A549 (cell line): Measurements from ENCODE around the gene DCAF11. TPM values are rescaled to one million over a fixed set of nuclear protein-coding genes. Genes with fewer than 3 reads are reported as not detected.

ENCODE experiments used
- ATAC-seq, 2 experiments: fragments of 200-7000 bp in 1 of 2; fragments of >200 bp in 1 of 2; cut with Nextera tagmentation in 1 of 2; cut with Tn5 transposase in 1 of 2; 3 replicates each; pipeline versions ENCODE4 v1.8.0 to v1.9.1; 2018 to 2020; ENCODE audit warnings: mild to moderate bottlenecking in 1 of 2, moderate library complexity in 1 of 2
- CTCF ChIA-PET: fragments of 300-600 bp; sonication (Branson Sonifier 250); formaldehyde crosslinking; extraction: SDS; loops from one replicate; lab custom pipeline; 2021; ENCODE audit warnings: antibody characterized with exemption, inconsistent platforms; lab: Yijun Ruan, JAX
- POLR2A ChIA-PET: fragments of 350-600 bp; formaldehyde crosslinking; extraction: SDS; loops from one replicate; lab custom pipeline; 2021; ENCODE audit warnings: antibody characterized with exemption, inconsistent platforms; lab: Yijun Ruan, JAX
- DNase-seq, 2 experiments: peaks; one replicate each; pipeline versions ENCODE4 v3.0.0 to v3.0.0-alpha.2; 2011 to 2016; ENCODE audit warnings: low read depth in 1 of 2, low spot score in 1 of 2
- FAIRE-seq: peaks from 2 replicates; lab custom pipeline; 2011; peaks lifted over from hg19 to GRCh38; lab: Jason Lieb, UNC
- H3K27ac ChIP-seq, 2 experiments: fragments of >200 bp; sonication (Bioruptor Twin); formaldehyde crosslinking; 3 replicates each; pipeline ENCODE4 v1.5.1; 2016 to 2017
- H3K4me1 ChIP-seq: fragments of >200 bp; sonication (Bioruptor Twin); formaldehyde crosslinking; 3 replicates; pipeline ENCODE4 v1.6.1; 2016
- H3K4me2 ChIP-seq: fragments of >200 bp; sonication (Bioruptor Twin); formaldehyde crosslinking; 3 replicates; pipeline ENCODE4 v1.6.1; 2016
- H3K4me3 ChIP-seq: fragments of >200 bp; sonication (Bioruptor Twin); formaldehyde crosslinking; 3 replicates; pipeline ENCODE4 v1.5.1; 2016
- H3K9me3 ChIP-seq: fragments of >200 bp; sonication (Bioruptor Twin); formaldehyde crosslinking; 3 replicates; pipeline ENCODE4 v1.6.1; 2016
- CBX2 ChIP-seq: fragments of 200-600 bp; sonication (generic); IDR thresholded peaks from 2 replicates; pipeline ENCODE4 v1.6.1; 2016; ENCODE audit warnings: low read depth, mild to moderate bottlenecking, borderline replicate concordance
- EP300 ChIP-seq, 2 experiments: fragments of >200 bp; sonication (Bioruptor Twin); formaldehyde crosslinking; IDR thresholded peaks; 2 replicates in 1 of 2; 3 replicates in 1 of 2; pipeline ENCODE4 v1.6.1; 2016 to 2017
- FOSL2 ChIP-seq, 2 experiments: fragments of 450-650 bp in 1 of 2; fragments of >200 bp in 1 of 2; sonication (Bioruptor Twin) in 1 of 2; formaldehyde crosslinking; IDR thresholded peaks; 2 replicates each; pipeline versions ENCODE4 v1.5.0 to v1.6.1; 2016 to 2020; ENCODE audit warnings: mild to moderate bottlenecking in 1 of 2, moderate library complexity in 1 of 2
- HDAC2 ChIP-seq: fragments of 200-600 bp; sonication (generic); IDR thresholded peaks from 2 replicates; pipeline ENCODE4 v1.6.1; 2016
- HEYL ChIP-seq: fragments of 250-450 bp; sonication (Bioruptor Pico); IDR thresholded peaks from 2 replicates; pipeline ENCODE4 v1.8.0; 2021; ENCODE audit warnings: mild to moderate bottlenecking, moderate library complexity
- HOXB5 ChIP-seq: fragments of 250-450 bp; sonication (Bioruptor Pico); IDR thresholded peaks from 2 replicates; pipeline ENCODE4 v1.5.0; 2020; ENCODE audit warnings: mild to moderate bottlenecking, moderate library complexity
- KDM1A ChIP-seq: fragments of 200-600 bp; sonication (generic); IDR thresholded peaks from 2 replicates; pipeline ENCODE4 v1.6.1; 2016; ENCODE audit warnings: low read depth, mild to moderate bottlenecking
- MAZ ChIP-seq: fragments of 150-350 bp; IDR thresholded peaks from 2 replicates; pipeline ENCODE4 v1.6.1; 2014; ENCODE audit warnings: antibody characterized with exemption, low read depth, low read length, borderline replicate concordance
- NPAS2 ChIP-seq: fragments of 250-450 bp; sonication (Bioruptor Pico); IDR thresholded peaks from 2 replicates; pipeline ENCODE4 v1.8.0; 2022; ENCODE audit warnings: mild to moderate bottlenecking, moderate library complexity, borderline replicate concordance
- POLR2A ChIP-seq: IDR thresholded peaks from 2 replicates; pipeline ENCODE4 v1.6.1; 2012; ENCODE audit warnings: mild to moderate bottlenecking, low read length
- RNF2 ChIP-seq: fragments of 200-600 bp; sonication (generic); IDR thresholded peaks from 2 replicates; pipeline ENCODE4 v1.6.1; 2016; ENCODE audit warnings: low read depth, mild to moderate bottlenecking, antibody characterized with exemption, moderate library complexity, borderline replicate concordance
- ZC3H11A ChIP-seq: fragments of 450-650 bp; IDR thresholded peaks from 2 replicates; pipeline ENCODE4 v1.6.1; 2014; ENCODE audit warnings: antibody characterized with exemption, mild to moderate bottlenecking
- ZFP36 ChIP-seq: fragments of 450-650 bp; IDR thresholded peaks from 2 replicates; pipeline ENCODE4 v1.6.1; 2014; ENCODE audit warnings: borderline replicate concordance; ENCODE audit not compliant: partially characterized antibody
- ZSCAN20 ChIP-seq: fragments of 250-450 bp; sonication (Bioruptor Pico); IDR thresholded peaks from 2 replicates; pipeline ENCODE4 v1.8.0; 2022; ENCODE audit warnings: mild to moderate bottlenecking, moderate library complexity
- WGBS: methylation state at CpG from one replicate; pipeline ENCODE4 v1.1.6; 2017; ENCODE audit errors: missing lambda C conversion rate; 5-methylcytosine and 5-hydroxymethylcytosine counted together
- polyA plus RNA-seq, 4 experiments: library from polyadenylated mRNA; depleted of rRNA in 3 of 4; stranded (reverse); fragments of >200 nt; fragmentation: RNase III in 1 of 4; extraction: RNeasy Plus Mini Kit Qiagen cat#74134 plus additional on column Dnase treatment in 1 of 4; gene quantifications; 2 replicates in 3 of 4; 3 replicates in 1 of 4; pipeline ENCODE4 v1.2.3, GENCODE V29; 2011 to 2017
- TF ChIP-seq, protein P1 (sequence below): IDR thresholded peaks from 2 replicates; pipeline ENCODE4 v1.6.1; 2012; ENCODE audit warnings: low read depth, borderline replicate concordance
- TF ChIP-seq, protein P2 (sequence below): IDR thresholded peaks from 2 replicates; pipeline ENCODE4 v1.6.1; 2012
- TF ChIP-seq, protein P3 (sequence below): fragments of 250-450 bp; sonication (Bioruptor Pico); IDR thresholded peaks from 2 replicates; pipeline ENCODE4 v1.5.0; 2020; ENCODE audit warnings: low read depth, mild to moderate bottlenecking, moderate library complexity
- TF ChIP-seq, protein P4 (sequence below): fragments of 450-650 bp; IDR thresholded peaks from 2 replicates; pipeline ENCODE4 v1.6.1; 2014; ENCODE audit warnings: antibody characterized with exemption
- TF ChIP-seq, protein P5 (sequence below): fragments of 250-450 bp; sonication (Bioruptor Pico); IDR thresholded peaks from 2 replicates; pipeline ENCODE4 v1.5.0; 2021; ENCODE audit warnings: mild to moderate bottlenecking, moderate library complexity, borderline replicate concordance
- TF ChIP-seq, protein P6 (sequence below): IDR thresholded peaks from 2 replicates; pipeline ENCODE4 v1.6.1; 2012

DCAF11 gene
- polyA plus RNA-seq, 2 of the 4 experiments (the other 2 are of a cell fraction), result 27.9 to 30.7 TPM

DNA sequence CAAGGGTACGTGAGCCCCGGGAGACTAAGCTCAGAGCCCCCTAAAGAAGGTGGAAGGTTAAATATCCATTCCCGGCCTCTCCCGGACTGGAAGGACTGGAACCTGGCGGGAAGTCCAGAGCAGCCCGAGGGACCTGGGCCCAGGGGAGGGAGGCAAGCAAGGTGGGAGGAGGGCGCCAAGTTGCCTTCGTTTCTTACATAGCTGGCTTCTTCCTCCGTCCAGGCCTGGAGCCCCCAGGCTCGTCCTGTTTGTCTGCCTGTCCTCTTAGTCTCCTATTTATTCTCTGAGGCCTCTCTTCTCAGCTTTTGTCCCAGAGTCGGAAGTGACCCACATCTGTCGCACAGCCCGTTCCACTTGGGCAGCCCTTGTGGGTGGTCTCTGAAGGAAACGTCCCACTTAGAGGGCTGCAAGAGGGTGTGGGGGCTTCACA lies 19.7 kb upstream of the DCAF11 start:
- peak overlapping the region; percentile 95 to 100 for H3K27ac ChIP-seq
- H3K4me3 ChIP-seq, result peak overlapping the region; percentile 70
- FAIRE-seq, result no peak
- no peak for DNase-seq
- H3K9me3 ChIP-seq, result no peaks in the 10 kb centered on the region
- ChIA-PET CTCF (interaction anchor here (0.9 to 12.6 kb wide), 8 partner anchors 10 to 66 kb away, joined by 3 to 405 read pairs (median 4); partner anchors contain the start of gene PSME1), POLR2A (interaction anchor here (1.2 to 3.7 kb wide), 7 partner anchors 10 to 147 kb away, joined by 3 to 55 read pairs (median 13); partner anchors contain the start of genes CARMIL3, CPNE6, DCAF11 and NRL)
- no peak for TF ChIP-seq CBX2
- no peak for TF ChIP-seq HEYL (CRISPR knock-in tag)
- TF ChIP-seq HOXB5 (CRISPR knock-in tag), result no peak
- TF ChIP-seq, protein P1, sequence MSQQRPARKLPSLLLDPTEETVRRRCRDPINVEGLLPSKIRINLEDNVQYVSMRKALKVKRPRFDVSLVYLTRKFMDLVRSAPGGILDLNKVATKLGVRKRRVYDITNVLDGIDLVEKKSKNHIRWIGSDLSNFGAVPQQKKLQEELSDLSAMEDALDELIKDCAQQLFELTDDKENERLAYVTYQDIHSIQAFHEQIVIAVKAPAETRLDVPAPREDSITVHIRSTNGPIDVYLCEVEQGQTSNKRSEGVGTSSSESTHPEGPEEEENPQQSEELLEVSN, result peak; percentile 17; the same call in 1 of the 2 replicates
- WGBS, result 14% methylated on average over 14 of the region's 14 CpGs
- peaks cover 18% of the 10 kb centered on the region for H3K4me1 ChIP-seq
- peak in 1 of 2 experiments; percentile 27; a peak in 3 of 6 replicates for ATAC-seq
- peak overlapping the region; percentile 89 for H3K4me2 ChIP-seq

DNA sequence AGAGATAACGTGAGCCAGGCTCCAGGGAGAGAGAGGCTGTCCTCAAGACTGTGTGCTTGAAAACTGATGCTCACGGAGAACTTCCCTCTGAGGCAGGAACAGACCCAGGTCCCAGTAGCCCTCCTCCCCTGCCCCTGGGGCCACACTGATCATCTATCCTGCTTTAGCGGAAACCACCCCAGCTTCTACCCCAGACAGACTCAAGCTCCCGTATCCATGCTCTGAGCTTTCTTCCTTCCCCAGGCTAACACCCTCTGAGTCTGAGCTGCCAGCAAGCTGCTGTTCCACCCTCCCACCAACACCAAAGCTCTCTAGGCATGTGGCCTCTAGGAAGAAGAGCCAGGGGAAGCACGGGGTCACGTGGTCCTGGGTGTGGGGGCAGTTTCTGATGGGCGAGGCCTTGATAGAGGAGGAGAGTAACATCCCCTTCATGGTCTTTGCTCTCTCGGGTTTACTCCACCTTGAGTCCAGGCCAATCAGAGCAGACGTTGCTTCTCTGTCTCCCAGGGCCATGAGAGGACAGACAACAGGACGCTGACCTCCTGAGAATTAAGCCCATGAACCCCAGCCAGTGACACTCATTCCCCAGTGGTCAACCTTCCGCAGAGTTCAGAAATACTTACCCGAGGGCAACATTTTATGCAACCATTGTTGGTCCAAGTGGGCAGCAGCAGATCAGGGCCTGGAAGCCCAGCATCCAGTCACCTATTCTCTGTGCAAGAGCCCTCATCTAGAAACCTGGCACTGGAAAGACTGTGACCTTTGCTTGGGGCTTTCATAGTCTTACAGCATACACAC lies 19.1 kb upstream of the DCAF11 start:
- H3K4me1 ChIP-seq, result peaks cover 18% of the 10 kb centered on the region
- POLR2A ChIA-PET, result interaction anchor here (1.2 to 3.7 kb wide), 5 partner anchors 9 to 43 kb away, joined by 5 to 55 read pairs (median 16); partner anchors contain the start of genes CARMIL3, DCAF11 and NRL
- no peaks in the 10 kb centered on the region for H3K9me3 ChIP-seq
- peak overlapping the region; percentile 95 to 100 for H3K27ac ChIP-seq
- CTCF ChIA-PET, result interaction anchor here (0.9 to 12.6 kb wide), 10 partner anchors 10 to 78 kb away, joined by 3 to 405 read pairs (median 4); partner anchors contain the start of genes IRF9 and PSME1
- H3K4me3 ChIP-seq, result peak overlapping the region; percentile 70
- peak in 1 of 2 experiments; percentile 62 for DNase-seq
- 58% methylated on average over 12 of the region's 12 CpGs for WGBS
- FAIRE-seq, result no peak
- peak overlapping the region; percentile 89 for H3K4me2 ChIP-seq
- TF ChIP-seq, protein P2, sequence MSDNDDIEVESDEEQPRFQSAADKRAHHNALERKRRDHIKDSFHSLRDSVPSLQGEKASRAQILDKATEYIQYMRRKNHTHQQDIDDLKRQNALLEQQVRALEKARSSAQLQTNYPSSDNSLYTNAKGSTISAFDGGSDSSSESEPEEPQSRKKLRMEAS, result 0 out of 2 replicates have a peak, but pooled peaks have one; percentile 19
- TF ChIP-seq, protein P3, sequence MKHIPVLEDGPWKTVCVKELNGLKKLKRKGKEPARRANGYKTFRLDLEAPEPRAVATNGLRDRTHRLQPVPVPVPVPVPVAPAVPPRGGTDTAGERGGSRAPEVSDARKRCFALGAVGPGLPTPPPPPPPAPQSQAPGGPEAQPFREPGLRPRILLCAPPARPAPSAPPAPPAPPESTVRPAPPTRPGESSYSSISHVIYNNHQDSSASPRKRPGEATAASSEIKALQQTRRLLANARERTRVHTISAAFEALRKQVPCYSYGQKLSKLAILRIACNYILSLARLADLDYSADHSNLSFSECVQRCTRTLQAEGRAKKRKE (CRISPR knock-in tag), result no peak
- TF ChIP-seq, protein P4, sequence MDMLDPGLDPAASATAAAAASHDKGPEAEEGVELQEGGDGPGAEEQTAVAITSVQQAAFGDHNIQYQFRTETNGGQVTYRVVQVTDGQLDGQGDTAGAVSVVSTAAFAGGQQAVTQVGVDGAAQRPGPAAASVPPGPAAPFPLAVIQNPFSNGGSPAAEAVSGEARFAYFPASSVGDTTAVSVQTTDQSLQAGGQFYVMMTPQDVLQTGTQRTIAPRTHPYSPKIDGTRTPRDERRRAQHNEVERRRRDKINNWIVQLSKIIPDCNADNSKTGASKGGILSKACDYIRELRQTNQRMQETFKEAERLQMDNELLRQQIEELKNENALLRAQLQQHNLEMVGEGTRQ, result peak; percentile 73
- ATAC-seq, result peak in 1 of 2 experiments; percentile 4; a peak in 3 of 6 replicates

DNA sequence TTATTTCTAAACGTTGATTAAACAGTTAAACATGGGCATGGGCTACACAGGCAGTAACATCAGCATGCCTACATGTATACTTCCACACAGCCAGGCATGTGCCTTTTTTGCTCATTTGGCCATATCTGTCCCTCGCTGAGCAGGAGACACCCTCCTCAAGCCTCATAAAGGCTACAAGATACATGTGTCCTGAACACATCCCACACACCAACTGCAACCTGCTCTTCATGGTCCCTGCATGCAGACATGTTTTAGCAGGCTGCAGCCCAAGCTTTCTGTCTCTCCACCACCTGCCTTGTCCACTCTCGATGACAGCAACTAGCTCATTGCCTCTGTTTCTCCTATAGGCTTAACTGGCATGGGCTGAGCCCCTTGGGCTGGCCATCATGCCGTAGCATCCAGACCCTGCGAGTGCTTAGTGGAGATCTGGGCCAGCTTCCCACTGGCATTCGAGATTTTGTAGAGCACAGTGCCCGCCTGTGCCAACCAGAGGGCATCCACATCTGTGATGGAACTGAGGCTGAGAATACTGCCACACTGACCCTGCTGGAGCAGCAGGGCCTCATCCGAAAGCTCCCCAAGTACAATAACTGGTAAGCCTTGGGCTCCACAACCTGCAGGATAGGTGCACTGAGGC lies 17.9 kb upstream of the DCAF11 start:
- no peak overlapping the region for H3K4me3 ChIP-seq
- H3K27ac ChIP-seq, result no peak overlapping the region
- TF ChIP-seq NPAS2 (CRISPR knock-in tag) (no peak), ZFP36 (no peak), HDAC2 (no peak), CBX2 (no peak), MAZ (no peak), POLR2A (no peak), HEYL (CRISPR knock-in tag) (no peak), ZC3H11A (no peak), KDM1A (no peak), ZSCAN20 (CRISPR knock-in tag) (no peak), FOSL2 (IDR thresholded peaks at IDR 0.05) (no peak), FOSL2 (CRISPR knock-in tag; IDR thresholded peaks at IDR 0.05) (no peak), RNF2 (no peak), EP300 (IDR thresholded peaks at IDR 0.05) (no peak)
- TF ChIP-seq, protein P4, result no peak
- TF ChIP-seq, protein P2, result no peak
- TF ChIP-seq, protein P5, sequence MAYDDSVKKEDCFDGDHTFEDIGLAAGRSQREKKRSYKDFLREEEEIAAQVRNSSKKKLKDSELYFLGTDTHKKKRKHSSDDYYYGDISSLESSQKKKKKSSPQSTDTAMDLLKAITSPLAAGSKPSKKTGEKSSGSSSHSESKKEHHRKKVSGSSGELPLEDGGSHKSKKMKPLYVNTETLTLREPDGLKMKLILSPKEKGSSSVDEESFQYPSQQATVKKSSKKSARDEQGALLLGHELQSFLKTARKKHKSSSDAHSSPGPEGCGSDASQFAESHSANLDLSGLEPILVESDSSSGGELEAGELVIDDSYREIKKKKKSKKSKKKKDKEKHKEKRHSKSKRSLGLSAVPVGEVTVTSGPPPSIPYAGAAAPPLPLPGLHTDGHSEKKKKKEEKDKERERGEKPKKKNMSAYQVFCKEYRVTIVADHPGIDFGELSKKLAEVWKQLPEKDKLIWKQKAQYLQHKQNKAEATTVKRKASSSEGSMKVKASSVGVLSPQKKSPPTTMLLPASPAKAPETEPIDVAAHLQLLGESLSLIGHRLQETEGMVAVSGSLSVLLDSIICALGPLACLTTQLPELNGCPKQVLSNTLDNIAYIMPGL, result no peak
- TF ChIP-seq, protein P6, sequence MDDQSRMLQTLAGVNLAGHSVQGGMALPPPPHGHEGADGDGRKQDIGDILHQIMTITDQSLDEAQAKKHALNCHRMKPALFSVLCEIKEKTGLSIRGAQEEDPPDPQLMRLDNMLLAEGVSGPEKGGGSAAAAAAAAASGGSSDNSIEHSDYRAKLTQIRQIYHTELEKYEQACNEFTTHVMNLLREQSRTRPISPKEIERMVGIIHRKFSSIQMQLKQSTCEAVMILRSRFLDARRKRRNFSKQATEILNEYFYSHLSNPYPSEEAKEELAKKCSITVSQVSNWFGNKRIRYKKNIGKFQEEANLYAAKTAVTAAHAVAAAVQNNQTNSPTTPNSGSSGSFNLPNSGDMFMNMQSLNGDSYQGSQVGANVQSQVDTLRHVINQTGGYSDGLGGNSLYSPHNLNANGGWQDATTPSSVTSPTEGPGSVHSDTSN, result no peak
- TF ChIP-seq, all 56 proteins: peak for 0
- ATAC-seq (no peak), FAIRE-seq (no peak), DNase-seq (no peak)
- 93% methylated on average over 8 of the region's 8 CpGs for WGBS
- no peak overlapping the region for H3K4me2 ChIP-seq
- H3K9me3 ChIP-seq, result no peaks in the 10 kb centered on the region
- ChIA-PET POLR2A (no interaction called here), CTCF (interaction anchor here (1.1 to 12.6 kb wide), 5 partner anchors 9 to 64 kb away, joined by 3 to 405 read pairs (median 10); partner anchors contain the start of genes CARMIL3 and IRF9)
- peaks cover 18% of the 10 kb centered on the region for H3K4me1 ChIP-seq
